ENCODE measurements around the gene BTNL8. TPM values are rescaled to one million over a fixed set of nuclear protein-coding genes. Genes with fewer than 3 reads are reported as not detected.

Gene BTNL8
- total and polyA plus RNA-seq, 2 of the 13 experiments (the other 11 are each of a cell fraction or from before 2014, with no cell fraction given): not detected

DNA sequence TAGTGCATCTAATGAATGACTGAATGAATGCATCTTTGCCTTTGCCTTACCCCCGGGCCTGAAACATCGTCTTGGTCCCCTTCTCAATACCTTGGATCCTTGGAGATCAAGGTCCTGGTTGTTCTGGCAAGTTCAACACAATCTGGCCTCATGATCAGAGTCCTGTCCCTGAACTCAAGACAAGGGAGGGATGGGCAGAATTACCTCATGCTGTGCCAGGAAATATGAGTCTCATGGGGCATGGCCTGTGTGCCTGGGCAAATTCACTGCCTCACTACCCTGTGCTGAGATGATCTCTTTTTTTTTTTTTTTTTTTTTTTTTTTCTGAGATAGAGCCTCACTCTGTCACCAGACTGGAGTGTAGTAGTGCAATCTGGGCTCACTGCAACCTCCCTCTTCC, 89.1 kb downstream of the BTNL8 start:
- BruUV-seq (replicated peaks): no TSS peak
- CTCF ChIA-PET (ENCODE audit: low intra/inter-chr PET ratio, low total read pairs): no interaction called here
- intact Hi-C loops (cut with micrococcal nuclease; ENCODE audit: unreplicated experiment): no loop called here
- in situ Hi-C loops (cut with HindIII; ENCODE audit: extremely low pct_ligation_motif_present, low pct_unique_long_range_greater_than_20kb): no loop called here
- H3K36me3 ChIP-seq (replicated peaks in 1 of 2; ENCODE audit: control insufficient read depth in 1 of 2, insufficient read depth in 2 of 2, low read length in 2 of 2): no peaks in the 10 kb centered on the region
- no peak overlapping the region for H3K9ac ChIP-seq (ENCODE audit: insufficient read depth, low read depth, low read length)
- 0% methylated on average over 1 of the region's 2 CpGs for WGBS (ENCODE audit: low lambda C conversion rate)
- no peaks in the 10 kb centered on the region for H3K27me3 ChIP-seq (ENCODE audit: control insufficient read depth in 1 of 2, insufficient read depth in 2 of 2, low read length in 2 of 2)
- no peak for DNase-seq (ENCODE audit: low spot score)
- POLR2A ChIA-PET: no interaction called here
- no peak overlapping the region for H3K27ac ChIP-seq (ENCODE audit: extremely low read length, insufficient read depth, low read length)
- H3K4me1 ChIP-seq (ENCODE audit: insufficient read depth, low read length): no peaks in the 10 kb centered on the region
- no peaks in the 10 kb centered on the region for H3K79me2 ChIP-seq (ENCODE audit: insufficient read depth, low read length)
- TF ChIP-seq, protein P1, sequence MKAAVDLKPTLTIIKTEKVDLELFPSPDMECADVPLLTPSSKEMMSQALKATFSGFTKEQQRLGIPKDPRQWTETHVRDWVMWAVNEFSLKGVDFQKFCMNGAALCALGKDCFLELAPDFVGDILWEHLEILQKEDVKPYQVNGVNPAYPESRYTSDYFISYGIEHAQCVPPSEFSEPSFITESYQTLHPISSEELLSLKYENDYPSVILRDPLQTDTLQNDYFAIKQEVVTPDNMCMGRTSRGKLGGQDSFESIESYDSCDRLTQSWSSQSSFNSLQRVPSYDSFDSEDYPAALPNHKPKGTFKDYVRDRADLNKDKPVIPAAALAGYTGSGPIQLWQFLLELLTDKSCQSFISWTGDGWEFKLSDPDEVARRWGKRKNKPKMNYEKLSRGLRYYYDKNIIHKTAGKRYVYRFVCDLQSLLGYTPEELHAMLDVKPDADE (CRISPR knock-in tag; IDR thresholded peaks at IDR 0.05): no peak
- TF ChIP-seq, protein P2, sequence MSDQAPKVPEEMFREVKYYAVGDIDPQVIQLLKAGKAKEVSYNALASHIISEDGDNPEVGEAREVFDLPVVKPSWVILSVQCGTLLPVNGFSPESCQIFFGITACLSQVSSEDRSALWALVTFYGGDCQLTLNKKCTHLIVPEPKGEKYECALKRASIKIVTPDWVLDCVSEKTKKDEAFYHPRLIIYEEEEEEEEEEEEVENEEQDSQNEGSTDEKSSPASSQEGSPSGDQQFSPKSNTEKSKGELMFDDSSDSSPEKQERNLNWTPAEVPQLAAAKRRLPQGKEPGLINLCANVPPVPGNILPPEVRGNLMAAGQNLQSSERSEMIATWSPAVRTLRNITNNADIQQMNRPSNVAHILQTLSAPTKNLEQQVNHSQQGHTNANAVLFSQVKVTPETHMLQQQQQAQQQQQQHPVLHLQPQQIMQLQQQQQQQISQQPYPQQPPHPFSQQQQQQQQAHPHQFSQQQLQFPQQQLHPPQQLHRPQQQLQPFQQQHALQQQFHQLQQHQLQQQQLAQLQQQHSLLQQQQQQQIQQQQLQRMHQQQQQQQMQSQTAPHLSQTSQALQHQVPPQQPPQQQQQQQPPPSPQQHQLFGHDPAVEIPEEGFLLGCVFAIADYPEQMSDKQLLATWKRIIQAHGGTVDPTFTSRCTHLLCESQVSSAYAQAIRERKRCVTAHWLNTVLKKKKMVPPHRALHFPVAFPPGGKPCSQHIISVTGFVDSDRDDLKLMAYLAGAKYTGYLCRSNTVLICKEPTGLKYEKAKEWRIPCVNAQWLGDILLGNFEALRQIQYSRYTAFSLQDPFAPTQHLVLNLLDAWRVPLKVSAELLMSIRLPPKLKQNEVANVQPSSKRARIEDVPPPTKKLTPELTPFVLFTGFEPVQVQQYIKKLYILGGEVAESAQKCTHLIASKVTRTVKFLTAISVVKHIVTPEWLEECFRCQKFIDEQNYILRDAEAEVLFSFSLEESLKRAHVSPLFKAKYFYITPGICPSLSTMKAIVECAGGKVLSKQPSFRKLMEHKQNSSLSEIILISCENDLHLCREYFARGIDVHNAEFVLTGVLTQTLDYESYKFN (CRISPR knock-in tag; conservative IDR thresholded peaks at IDR 0.05): no peak
- TF ChIP-seq ZNF891 (CRISPR knock-in tag; IDR thresholded peaks at IDR 0.05): no peak
- no peak for TF ChIP-seq SALL1 (CRISPR knock-in tag; IDR thresholded peaks at IDR 0.05)
- TF ChIP-seq PTBP1 (IDR thresholded peaks at IDR 0.05; ENCODE audit: low read depth, low read length, poor library complexity, severe bottlenecking): no peak
- no peak for TF ChIP-seq ZNF367 (CRISPR knock-in tag; IDR thresholded peaks at IDR 0.05; ENCODE audit: borderline replicate concordance)
- no peak for TF ChIP-seq NR1H2 (CRISPR knock-in tag; IDR thresholded peaks at IDR 0.05; ENCODE audit: borderline replicate concordance, low read depth)
- TF ChIP-seq LCORL (IDR thresholded peaks at IDR 0.05): no peak
- no peak for TF ChIP-seq LCORL (CRISPR knock-in tag; IDR thresholded peaks at IDR 0.05)
- TF ChIP-seq, protein P3, sequence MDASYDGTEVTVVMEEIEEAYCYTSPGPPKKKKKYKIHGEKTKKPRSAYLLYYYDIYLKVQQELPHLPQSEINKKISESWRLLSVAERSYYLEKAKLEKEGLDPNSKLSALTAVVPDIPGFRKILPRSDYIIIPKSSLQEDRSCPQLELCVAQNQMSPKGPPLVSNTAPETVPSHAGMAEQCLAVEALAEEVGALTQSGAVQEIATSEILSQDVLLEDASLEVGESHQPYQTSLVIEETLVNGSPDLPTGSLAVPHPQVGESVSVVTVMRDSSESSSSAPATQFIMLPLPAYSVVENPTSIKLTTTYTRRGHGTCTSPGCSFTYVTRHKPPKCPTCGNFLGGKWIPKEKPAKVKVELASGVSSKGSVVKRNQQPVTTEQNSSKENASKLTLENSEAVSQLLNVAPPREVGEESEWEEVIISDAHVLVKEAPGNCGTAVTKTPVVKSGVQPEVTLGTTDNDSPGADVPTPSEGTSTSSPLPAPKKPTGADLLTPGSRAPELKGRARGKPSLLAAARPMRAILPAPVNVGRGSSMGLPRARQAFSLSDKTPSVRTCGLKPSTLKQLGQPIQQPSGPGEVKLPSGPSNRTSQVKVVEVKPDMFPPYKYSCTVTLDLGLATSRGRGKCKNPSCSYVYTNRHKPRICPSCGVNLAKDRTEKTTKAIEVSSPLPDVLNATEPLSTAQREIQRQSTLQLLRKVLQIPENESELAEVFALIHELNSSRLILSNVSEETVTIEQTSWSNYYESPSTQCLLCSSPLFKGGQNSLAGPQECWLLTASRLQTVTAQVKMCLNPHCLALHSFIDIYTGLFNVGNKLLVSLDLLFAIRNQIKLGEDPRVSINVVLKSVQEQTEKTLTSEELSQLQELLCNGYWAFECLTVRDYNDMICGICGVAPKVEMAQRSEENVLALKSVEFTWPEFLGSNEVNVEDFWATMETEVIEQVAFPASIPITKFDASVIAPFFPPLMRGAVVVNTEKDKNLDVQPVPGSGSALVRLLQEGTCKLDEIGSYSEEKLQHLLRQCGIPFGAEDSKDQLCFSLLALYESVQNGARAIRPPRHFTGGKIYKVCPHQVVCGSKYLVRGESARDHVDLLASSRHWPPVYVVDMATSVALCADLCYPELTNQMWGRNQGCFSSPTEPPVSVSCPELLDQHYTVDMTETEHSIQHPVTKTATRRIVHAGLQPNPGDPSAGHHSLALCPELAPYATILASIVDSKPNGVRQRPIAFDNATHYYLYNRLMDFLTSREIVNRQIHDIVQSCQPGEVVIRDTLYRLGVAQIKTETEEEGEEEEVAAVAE (CRISPR knock-in tag; IDR thresholded peaks at IDR 0.05; ENCODE audit: borderline replicate concordance): no peak
- TF ChIP-seq PHF21A (CRISPR knock-in tag; IDR thresholded peaks at IDR 0.05): no peak
- no peak for TF ChIP-seq ARNTL (CRISPR knock-in tag; IDR thresholded peaks at IDR 0.05)
- FAIRE-seq: no peak
- no peaks in the 10 kb centered on the region for H4K20me1 ChIP-seq (ENCODE audit: insufficient read depth, low read length)
- H3K4me2 ChIP-seq (ENCODE audit: low read depth, low read length): no peak overlapping the region
- ATAC-seq: no peak
- no peaks in the 10 kb centered on the region for H3K9me3 ChIP-seq (ENCODE audit: low read length)
- no peak overlapping the region for H2AFZ ChIP-seq (ENCODE audit: low read length)
- H3K4me3 ChIP-seq (replicated peaks in 1 of 3; ENCODE audit: insufficient read depth in 1 of 3, low read depth in 2 of 3, low read length in 3 of 3): no peak overlapping the region

Measured in HepG2 (cell line).